Left lobe of liver (tissue), 2 donors: Measurements from ENCODE around the gene MGLL. TPM values are rescaled to one million over a fixed set of nuclear protein-coding genes. Genes with fewer than 3 reads are reported as not detected.
"Not testable (repeated sequence)": the region's sequence is repeated elsewhere in the genome, so short reads cannot be mapped to it uniquely, and the experiment has no call there.

Experiments
- ATAC-seq: fragments of 200-7000 bp; cut with Tn5 transposase; one replicate; pipeline ENCODE4 v1.9.1; 2020; ENCODE audit warnings: mild to moderate bottlenecking, moderate library complexity
- DNase-seq: peaks from one replicate; pipeline ENCODE4 v3.0.0-alpha.2; 2020; ENCODE audit warnings: low spot score
- total RNA-seq: library from RNA; stranded (reverse); gene quantifications from one replicate; pipeline ENCODE4 v1.2.1, GENCODE V29; 2021
- donor health status: DM: no; HTN: no; CAD: no; lungs with moderate emphysema.
- donor health status: DM: no; HTN: yes; CAD: no.

The MGLL gene
- total RNA-seq, 1 donor from 2014 or later, result 139 TPM

- peak; percentile 56 for ATAC-seq
- peak; percentile 86 for DNase-seq
Observed at GRCh38 chr3:127697551-127698240, 124.6 kb downstream of the MGLL start.

- ATAC-seq (peak; percentile 72), DNase-seq (peak; percentile 83)
Observed at GRCh38 chr3:127694467-127695215, 127.7 kb downstream of the MGLL start.

GRCh38 chr3:127693336-127693843 lies 128.9 kb downstream of the MGLL start:
- no peak for DNase-seq
- no peak for ATAC-seq

- ATAC-seq, result no peak
- DNase-seq, result no peak
Observed at GRCh38 chr3:127692501-127693335, 129.6 kb downstream of the MGLL start.

- ATAC-seq (no peak), DNase-seq (no peak)
Observed at GRCh38 chr3:127691974-127692373, 130.3 kb downstream of the MGLL start.

GRCh38 chr3:127691489-127691888 lies 130.8 kb downstream of the MGLL start:
- no peak for DNase-seq
- no peak for ATAC-seq

- ATAC-seq (peak; percentile 54), DNase-seq (no peak)
Observed at GRCh38 chr3:127690823-127691452, 131.4 kb downstream of the MGLL start.

- DNase-seq (no peak), ATAC-seq (no peak)
Observed at GRCh38 chr3:127690106-127690505, 132.2 kb downstream of the MGLL start.

GRCh38 chr3:127689266-127689860 lies 133.0 kb downstream of the MGLL start:
- no peak for ATAC-seq
- DNase-seq, result peak; percentile 41

GRCh38 chr3:127688416-127689265 lies 133.7 kb downstream of the MGLL start:
- DNase-seq (peak; percentile 44), ATAC-seq (no peak)

- no peak for ATAC-seq
- DNase-seq, result peak; percentile 41
Observed at GRCh38 chr3:127688022-127688415, 134.3 kb downstream of the MGLL start.

GRCh38 chr3:127687228-127687737 lies 135.0 kb downstream of the MGLL start:
- ATAC-seq, result no peak
- DNase-seq, result no peak

GRCh38 chr3:127686512-127686894 lies 135.8 kb downstream of the MGLL start:
- DNase-seq (no peak), ATAC-seq (no peak)

- no peak for ATAC-seq
- no peak for DNase-seq
Observed at GRCh38 chr3:127685708-127686511, 136.4 kb downstream of the MGLL start.

- DNase-seq (peak; percentile 42), ATAC-seq (peak; percentile 70)
Observed at GRCh38 chr3:127684871-127685707, 137.2 kb downstream of the MGLL start.

GRCh38 chr3:127682561-127682960 lies 139.8 kb downstream of the MGLL start:
- DNase-seq (peak; percentile 40), ATAC-seq (no peak)

GRCh38 chr3:127682175-127682554 lies 140.2 kb downstream of the MGLL start:
- not testable (repeated sequence) for ATAC-seq
- DNase-seq, result peak; percentile 24
